Right lobe of liver (tissue), 4 donors: ENCODE measurements around the gene CALCOCO2.

Experiments
- POLR2A ChIP-seq: fragments of 450-650 bp; IDR thresholded peaks from one replicate; pipeline ENCODE4 v1.6.1; 2017; ENCODE audit warnings: antibody characterized with exemption, mild to moderate bottlenecking
- TF ChIP-seq, protein P1 (sequence below), 4 donors: fragments of 200-600 bp in 3 of 4; fragments of 450-650 bp in 1 of 4; IDR thresholded peaks; one replicate each; pipeline versions ENCODE4 v1.5.1 to v1.8.0; 2016 to 2022; ENCODE audit warnings: antibody characterized with exemption in 4 of 4, mild to moderate bottlenecking in 2 of 4
- donor health status: DM: no; HTN: no; CAD: no.
- donor health status: DM: no; HTN: no; CAD: no.
- donor health status: DM: no; HTN: yes; CAD: no.

DNA sequence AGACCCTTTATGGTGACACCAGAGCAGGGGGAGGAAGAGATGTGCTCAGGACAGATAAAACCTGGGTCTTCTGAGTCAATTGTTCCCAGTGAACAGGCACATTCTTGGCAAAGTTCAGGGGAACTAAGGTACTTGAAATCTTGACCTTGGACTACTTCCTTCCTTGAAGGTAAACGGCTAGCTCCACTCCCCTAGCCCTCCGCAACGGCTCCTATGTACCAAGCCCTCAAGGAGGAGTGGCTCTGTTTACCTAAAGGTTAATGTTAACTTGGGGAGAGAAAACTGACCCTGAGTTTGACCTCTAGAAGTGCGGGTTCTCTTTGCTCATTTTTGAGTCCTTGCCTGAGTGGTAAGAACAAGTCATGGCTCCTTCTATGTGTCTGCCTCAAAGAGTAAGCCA, 21.7 kb upstream of the CALCOCO2 start:
- TF ChIP-seq, protein P1, sequence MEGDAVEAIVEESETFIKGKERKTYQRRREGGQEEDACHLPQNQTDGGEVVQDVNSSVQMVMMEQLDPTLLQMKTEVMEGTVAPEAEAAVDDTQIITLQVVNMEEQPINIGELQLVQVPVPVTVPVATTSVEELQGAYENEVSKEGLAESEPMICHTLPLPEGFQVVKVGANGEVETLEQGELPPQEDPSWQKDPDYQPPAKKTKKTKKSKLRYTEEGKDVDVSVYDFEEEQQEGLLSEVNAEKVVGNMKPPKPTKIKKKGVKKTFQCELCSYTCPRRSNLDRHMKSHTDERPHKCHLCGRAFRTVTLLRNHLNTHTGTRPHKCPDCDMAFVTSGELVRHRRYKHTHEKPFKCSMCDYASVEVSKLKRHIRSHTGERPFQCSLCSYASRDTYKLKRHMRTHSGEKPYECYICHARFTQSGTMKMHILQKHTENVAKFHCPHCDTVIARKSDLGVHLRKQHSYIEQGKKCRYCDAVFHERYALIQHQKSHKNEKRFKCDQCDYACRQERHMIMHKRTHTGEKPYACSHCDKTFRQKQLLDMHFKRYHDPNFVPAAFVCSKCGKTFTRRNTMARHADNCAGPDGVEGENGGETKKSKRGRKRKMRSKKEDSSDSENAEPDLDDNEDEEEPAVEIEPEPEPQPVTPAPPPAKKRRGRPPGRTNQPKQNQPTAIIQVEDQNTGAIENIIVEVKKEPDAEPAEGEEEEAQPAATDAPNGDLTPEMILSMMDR (IDR thresholded peaks at IDR 0.05): no peak
- no peak for TF ChIP-seq POLR2A
